Sigmoid colon (tissue), 3 donors: Measurements from ENCODE around the gene ACBD6.

Experiments
- POLR2A ChIP-seq, 2 donors: fragments of 450-650 bp; IDR thresholded peaks; one replicate each; pipeline ENCODE4 v1.6.1; 2016; ENCODE audit warnings: antibody characterized with exemption in 2 of 2, mild to moderate bottlenecking in 2 of 2, moderate library complexity in 2 of 2
- TF ChIP-seq, protein P1 (sequence below), 4 experiments: fragments of 450-650 bp in 3 of 4; fragments of 200-600 bp in 1 of 4; IDR thresholded peaks; one replicate each; pipeline ENCODE4 v1.5.1; 2016 to 2019; ENCODE audit warnings: antibody characterized with exemption in 4 of 4, mild to moderate bottlenecking in 3 of 4, moderate library complexity in 2 of 4

DNA sequence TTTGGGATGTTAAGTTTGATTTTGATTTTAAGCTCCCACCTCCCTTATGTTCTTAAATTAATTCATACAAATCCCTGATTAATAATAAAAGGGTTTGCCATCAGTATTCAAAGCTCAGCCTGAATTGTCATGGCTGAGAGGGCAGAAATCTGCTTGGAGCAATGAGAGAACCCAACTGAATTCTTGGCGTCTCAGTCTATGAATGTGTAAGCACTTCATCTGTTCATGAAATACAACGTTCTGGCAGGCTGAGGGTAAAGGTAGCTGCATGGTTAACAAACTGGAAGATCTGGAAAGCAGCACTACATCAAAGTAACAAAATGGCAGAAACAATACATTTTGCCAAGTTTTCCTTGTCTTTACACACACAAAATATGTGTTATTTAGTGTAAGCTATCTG, 95.3 kb downstream of the ACBD6 start:
- no peak for TF ChIP-seq POLR2A (IDR thresholded peaks at IDR 0.05)
- TF ChIP-seq, protein P1, sequence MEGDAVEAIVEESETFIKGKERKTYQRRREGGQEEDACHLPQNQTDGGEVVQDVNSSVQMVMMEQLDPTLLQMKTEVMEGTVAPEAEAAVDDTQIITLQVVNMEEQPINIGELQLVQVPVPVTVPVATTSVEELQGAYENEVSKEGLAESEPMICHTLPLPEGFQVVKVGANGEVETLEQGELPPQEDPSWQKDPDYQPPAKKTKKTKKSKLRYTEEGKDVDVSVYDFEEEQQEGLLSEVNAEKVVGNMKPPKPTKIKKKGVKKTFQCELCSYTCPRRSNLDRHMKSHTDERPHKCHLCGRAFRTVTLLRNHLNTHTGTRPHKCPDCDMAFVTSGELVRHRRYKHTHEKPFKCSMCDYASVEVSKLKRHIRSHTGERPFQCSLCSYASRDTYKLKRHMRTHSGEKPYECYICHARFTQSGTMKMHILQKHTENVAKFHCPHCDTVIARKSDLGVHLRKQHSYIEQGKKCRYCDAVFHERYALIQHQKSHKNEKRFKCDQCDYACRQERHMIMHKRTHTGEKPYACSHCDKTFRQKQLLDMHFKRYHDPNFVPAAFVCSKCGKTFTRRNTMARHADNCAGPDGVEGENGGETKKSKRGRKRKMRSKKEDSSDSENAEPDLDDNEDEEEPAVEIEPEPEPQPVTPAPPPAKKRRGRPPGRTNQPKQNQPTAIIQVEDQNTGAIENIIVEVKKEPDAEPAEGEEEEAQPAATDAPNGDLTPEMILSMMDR (IDR thresholded peaks at IDR 0.05), result no peak
